ENCODE results near the gene TOB2.

- TF ChIP-seq, protein P1, sequence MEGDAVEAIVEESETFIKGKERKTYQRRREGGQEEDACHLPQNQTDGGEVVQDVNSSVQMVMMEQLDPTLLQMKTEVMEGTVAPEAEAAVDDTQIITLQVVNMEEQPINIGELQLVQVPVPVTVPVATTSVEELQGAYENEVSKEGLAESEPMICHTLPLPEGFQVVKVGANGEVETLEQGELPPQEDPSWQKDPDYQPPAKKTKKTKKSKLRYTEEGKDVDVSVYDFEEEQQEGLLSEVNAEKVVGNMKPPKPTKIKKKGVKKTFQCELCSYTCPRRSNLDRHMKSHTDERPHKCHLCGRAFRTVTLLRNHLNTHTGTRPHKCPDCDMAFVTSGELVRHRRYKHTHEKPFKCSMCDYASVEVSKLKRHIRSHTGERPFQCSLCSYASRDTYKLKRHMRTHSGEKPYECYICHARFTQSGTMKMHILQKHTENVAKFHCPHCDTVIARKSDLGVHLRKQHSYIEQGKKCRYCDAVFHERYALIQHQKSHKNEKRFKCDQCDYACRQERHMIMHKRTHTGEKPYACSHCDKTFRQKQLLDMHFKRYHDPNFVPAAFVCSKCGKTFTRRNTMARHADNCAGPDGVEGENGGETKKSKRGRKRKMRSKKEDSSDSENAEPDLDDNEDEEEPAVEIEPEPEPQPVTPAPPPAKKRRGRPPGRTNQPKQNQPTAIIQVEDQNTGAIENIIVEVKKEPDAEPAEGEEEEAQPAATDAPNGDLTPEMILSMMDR (IDR thresholded peaks at IDR 0.05; ENCODE audit: low read depth, low read length): no peak
- no peak for TF ChIP-seq EZH2phosphoT487 (IDR thresholded peaks at IDR 0.05; ENCODE audit: low read depth)
Observed at GRCh38 chr22:41471568-41471967, 25.0 kb upstream of the TOB2 start.

All from OCI-LY3 (cell line).